Spleen (tissue), 11 donors: ENCODE data around the gene ROR1. TPM values are rescaled to one million over a fixed set of nuclear protein-coding genes. Genes with fewer than 3 reads are reported as not detected.

Source experiments
- DNase-seq: peaks from one replicate; pipeline ENCODE4 v3.0.0-alpha.2; 2020
- H3K27ac ChIP-seq, 8 donors: fragments of 200-600 bp; sonication (generic) in 7 of 8; 1 replicate in 4 of 8; 2 replicates in 4 of 8; pipeline versions ENCODE4 v1.5.0 to v1.8.0; 2016 to 2021; ENCODE audit warnings: inconsistent platforms in 4 of 8, mild to moderate bottlenecking in 4 of 8, moderate library complexity in 1 of 8
- H3K27me3 ChIP-seq, 7 donors: fragments of 200-600 bp; sonication (generic) in 6 of 7; replicated peaks in 1 of 7; 1 replicate in 4 of 7; 2 replicates in 3 of 7; pipeline versions ENCODE4 v1.5.0 to v1.8.0; 2016 to 2021; ENCODE audit warnings: inconsistent platforms in 3 of 7, mild to moderate bottlenecking in 1 of 7
- H3K36me3 ChIP-seq, 6 donors: fragments of 200-600 bp; sonication (generic) in 5 of 6; 1 replicate in 4 of 6; 2 replicates in 2 of 6; pipeline versions ENCODE4 v1.5.0 to v1.8.0; 2016 to 2021; ENCODE audit warnings: inconsistent platforms in 2 of 6
- H3K4me1 ChIP-seq, 6 donors: fragments of 200-600 bp; sonication (generic) in 5 of 6; 1 replicate in 3 of 6; 2 replicates in 3 of 6; pipeline versions ENCODE4 v1.5.0 to v1.8.0; 2016 to 2021; ENCODE audit warnings: inconsistent platforms in 3 of 6
- H3K4me3 ChIP-seq, 8 donors: fragments of 200-600 bp; sonication (generic) in 7 of 8; 1 replicate in 4 of 8; 2 replicates in 4 of 8; pipeline versions ENCODE4 v1.5.0 to v1.8.0; 2016 to 2021; ENCODE audit warnings: inconsistent platforms in 4 of 8, mild to moderate bottlenecking in 4 of 8, moderate library complexity in 2 of 8
- H3K9me3 ChIP-seq, 8 donors: fragments of 200-600 bp; sonication (generic) in 7 of 8; 1 replicate in 4 of 8; 2 replicates in 4 of 8; pipeline versions ENCODE4 v1.5.0 to v1.8.0; 2016 to 2021; ENCODE audit warnings: inconsistent platforms in 4 of 8
- POLR2A ChIP-seq, 3 donors: fragments of 450-650 bp; IDR thresholded peaks; one replicate each; pipeline ENCODE4 v1.5.1; 2017; ENCODE audit warnings: antibody characterized with exemption in 3 of 3, mild to moderate bottlenecking in 1 of 3
- POLR2AphosphoS5 ChIP-seq, 3 donors: sonication (generic); formaldehyde crosslinking; IDR thresholded peaks; one replicate each; pipeline ENCODE4 v1.5.1; 2017; ENCODE audit warnings: antibody characterized with exemption in 3 of 3
- WGBS, 5 donors: extraction: QIAGEN DNeasy Blood & Tissue Kit in 3 of 5; methylation state at CpG; one replicate each; pipeline versions ENCODE4 v1.1.5 to v1.1.7; 2013 to 2018; 5-methylcytosine and 5-hydroxymethylcytosine counted together
- intact Hi-C: fragments of 100-400 bp; cut with DNase I; formaldehyde crosslinking; loops from one replicate; pipeline ENCODE4 v1.15.0; 2023; ENCODE audit warnings: low total_unique reads
- polyA plus RNA-seq, 3 donors: library from polyadenylated mRNA; stranded (reverse); fragments of 200-250 nt; gene quantifications; one replicate each; pipeline ENCODE4 v1.2.1, GENCODE V29; 2013
- total RNA-seq, 7 donors: library from RNA; depleted of rRNA in 3 of 7; stranded (reverse); fragments of >200 nt in 3 of 7; fragmentation: NEBNext Ultra II Directional in 4 of 7; extraction: Animal tissue kit (Norgen Biotek cat#: 25700) in 4 of 7; gene quantifications; one replicate each; pipeline versions ENCODE4 v1.1.0 to v1.2.1, GENCODE V29; 2016 to 2021
- TF ChIP-seq, protein P1 (sequence below), 11 experiments: fragments of 200-600 bp in 7 of 11; fragments of 450-650 bp in 4 of 11; sonication (generic) in 4 of 11; IDR thresholded peaks in 8 of 11; conservative IDR thresholded peaks in 3 of 11; 1 replicate in 7 of 11; 2 replicates in 4 of 11; pipeline versions ENCODE4 v1.4.0 to v1.8.0; 2016 to 2021; ENCODE audit warnings: antibody characterized with exemption in 11 of 11, inconsistent platforms in 4 of 11, mild to moderate bottlenecking in 1 of 11
- donor health status: healthy with polysubstance abuse.
- donor health status: DM: no; HTN: no; CAD: no; lungs with moderate emphysema.
- donor health status: DM: no; HTN: no; CAD: no.
- donor health status: Bipolar disorder and iron deficiency.
- donor health status: healthy.
- donor health status: DM: no; HTN: no; CAD: no.
- donor health status: DM: yes; HTN: yes; CAD: no.

ROR1 gene
- total and polyA plus RNA-seq, 10 donors = 0.43 to 12.3 (median 6.4) TPM

GRCh38 chr1:64046243-64046642, 272.4 kb downstream of the ROR1 start:
- no peaks in the 10 kb centered on the region for H3K36me3 ChIP-seq
- no peaks in the 10 kb centered on the region for H3K9me3 ChIP-seq
- no peak overlapping the region for H3K27ac ChIP-seq
- no peaks in the 10 kb centered on the region for H3K27me3 ChIP-seq
- 79 to 98% (median 89%) methylated on average over 2 of the region's 2 CpGs for WGBS, 5 donors
- TF ChIP-seq POLR2AphosphoS5 (IDR thresholded peaks at IDR 0.05) (no peak), POLR2A (IDR thresholded peaks at IDR 0.05) (no peak)
- TF ChIP-seq, protein P1, sequence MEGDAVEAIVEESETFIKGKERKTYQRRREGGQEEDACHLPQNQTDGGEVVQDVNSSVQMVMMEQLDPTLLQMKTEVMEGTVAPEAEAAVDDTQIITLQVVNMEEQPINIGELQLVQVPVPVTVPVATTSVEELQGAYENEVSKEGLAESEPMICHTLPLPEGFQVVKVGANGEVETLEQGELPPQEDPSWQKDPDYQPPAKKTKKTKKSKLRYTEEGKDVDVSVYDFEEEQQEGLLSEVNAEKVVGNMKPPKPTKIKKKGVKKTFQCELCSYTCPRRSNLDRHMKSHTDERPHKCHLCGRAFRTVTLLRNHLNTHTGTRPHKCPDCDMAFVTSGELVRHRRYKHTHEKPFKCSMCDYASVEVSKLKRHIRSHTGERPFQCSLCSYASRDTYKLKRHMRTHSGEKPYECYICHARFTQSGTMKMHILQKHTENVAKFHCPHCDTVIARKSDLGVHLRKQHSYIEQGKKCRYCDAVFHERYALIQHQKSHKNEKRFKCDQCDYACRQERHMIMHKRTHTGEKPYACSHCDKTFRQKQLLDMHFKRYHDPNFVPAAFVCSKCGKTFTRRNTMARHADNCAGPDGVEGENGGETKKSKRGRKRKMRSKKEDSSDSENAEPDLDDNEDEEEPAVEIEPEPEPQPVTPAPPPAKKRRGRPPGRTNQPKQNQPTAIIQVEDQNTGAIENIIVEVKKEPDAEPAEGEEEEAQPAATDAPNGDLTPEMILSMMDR (IDR thresholded peaks at IDR 0.05 in 8 of 11, conservative IDR thresholded peaks at IDR 0.05 in 3 of 11) = no peak
- peaks cover 0 to 10% (median 0%) of the 10 kb centered on the region in 6 donors for H3K4me1 ChIP-seq
- intact Hi-C loops = no loop called here
- DNase-seq = no peak
- H3K4me3 ChIP-seq = no peak overlapping the region

- Histone ChIP-seq H3K36me3 (no peaks in the 10 kb centered on the region), H3K27me3 (no peaks in the 10 kb centered on the region), H3K4me1 (peaks cover 0 to 6% (median 0%) of the 10 kb centered on the region in 6 donors), H3K9me3 (no peaks in the 10 kb centered on the region), H3K4me3 (no peak overlapping the region), H3K27ac (no peak overlapping the region)
- DNase-seq = no peak
- TF ChIP-seq POLR2A (IDR thresholded peaks at IDR 0.05) (no peak), POLR2AphosphoS5 (IDR thresholded peaks at IDR 0.05) (no peak)
- TF ChIP-seq, protein P1 (IDR thresholded peaks at IDR 0.05 in 8 of 11, conservative IDR thresholded peaks at IDR 0.05 in 3 of 11) = no peak
- intact Hi-C loops = no loop called here
Observed at GRCh38 chr1:64046891-64047290, 273.1 kb downstream of the ROR1 start.

DNA sequence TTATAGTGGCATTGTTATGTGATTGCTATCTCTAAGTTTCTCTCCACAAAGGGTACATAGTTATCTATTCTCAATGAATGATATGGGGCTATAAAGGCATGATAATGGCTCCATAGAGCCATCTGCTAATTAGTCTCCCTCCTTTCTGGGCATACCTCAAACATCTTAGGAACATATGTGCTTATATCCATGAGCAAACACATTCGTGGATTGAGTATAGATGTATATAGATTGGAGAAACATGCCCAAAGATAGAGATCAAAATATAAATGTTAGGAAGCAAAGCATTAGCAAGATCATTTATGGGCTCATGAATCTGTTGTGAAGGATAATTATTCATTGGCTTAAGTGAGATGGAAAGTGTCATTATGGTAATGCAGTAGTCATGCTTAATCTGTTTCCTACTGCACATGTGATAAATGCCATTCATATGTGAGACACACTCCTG, 273.8 kb downstream of the ROR1 start:
- no peak overlapping the region for H3K27ac ChIP-seq
- no peaks in the 10 kb centered on the region for H3K27me3 ChIP-seq
- intact Hi-C loops = no loop called here
- H3K9me3 ChIP-seq = no peaks in the 10 kb centered on the region
- TF ChIP-seq POLR2A (IDR thresholded peaks at IDR 0.05) (no peak), POLR2AphosphoS5 (IDR thresholded peaks at IDR 0.05) (no peak)
- TF ChIP-seq, protein P1 (IDR thresholded peaks at IDR 0.05 in 8 of 11, conservative IDR thresholded peaks at IDR 0.05 in 3 of 11) = no peak
- H3K36me3 ChIP-seq = no peaks in the 10 kb centered on the region
- no peak for DNase-seq
- no peaks in the 10 kb centered on the region for H3K4me1 ChIP-seq
- no peak overlapping the region for H3K4me3 ChIP-seq
- 64 to 91% (median 82%) methylated on average over 1 of the region's 1 CpG for WGBS, 5 donors

- no peak for TF ChIP-seq POLR2A (IDR thresholded peaks at IDR 0.05)
- TF ChIP-seq POLR2AphosphoS5 (IDR thresholded peaks at IDR 0.05) = no peak
- TF ChIP-seq, protein P1 (IDR thresholded peaks at IDR 0.05 in 8 of 11, conservative IDR thresholded peaks at IDR 0.05 in 3 of 11) = no peak
- Histone ChIP-seq H3K9me3 (no peaks in the 10 kb centered on the region), H3K4me3 (no peak overlapping the region), H3K27me3 (no peaks in the 10 kb centered on the region), H3K27ac (no peak overlapping the region), H3K4me1 (no peaks in the 10 kb centered on the region), H3K36me3 (no peaks in the 10 kb centered on the region)
- intact Hi-C loops = no loop called here
- DNase-seq = no peak
- 73 to 91% (median 83%) methylated on average over 9 of the region's 9 CpGs for WGBS, 5 donors
Observed at GRCh38 chr1:64049900-64050540, 276.2 kb downstream of the ROR1 start.
